HG03342 (cell line): ENCODE measurements around the gene GRPEL1.
"Not testable (repeated sequence)": the region's sequence is repeated elsewhere in the genome, so short reads cannot be mapped to it uniquely, and the experiment has no call there.

Source experiments
- ATAC-seq: cut with Tn5 transposase; IDR thresholded peaks from one replicate; pipeline ENCODE4 v1.9.1; 2021; ENCODE audit warnings: mild to moderate bottlenecking, moderate library complexity; ENCODE audit not compliant: unreplicated experiment

Gene GRPEL1

DNA sequence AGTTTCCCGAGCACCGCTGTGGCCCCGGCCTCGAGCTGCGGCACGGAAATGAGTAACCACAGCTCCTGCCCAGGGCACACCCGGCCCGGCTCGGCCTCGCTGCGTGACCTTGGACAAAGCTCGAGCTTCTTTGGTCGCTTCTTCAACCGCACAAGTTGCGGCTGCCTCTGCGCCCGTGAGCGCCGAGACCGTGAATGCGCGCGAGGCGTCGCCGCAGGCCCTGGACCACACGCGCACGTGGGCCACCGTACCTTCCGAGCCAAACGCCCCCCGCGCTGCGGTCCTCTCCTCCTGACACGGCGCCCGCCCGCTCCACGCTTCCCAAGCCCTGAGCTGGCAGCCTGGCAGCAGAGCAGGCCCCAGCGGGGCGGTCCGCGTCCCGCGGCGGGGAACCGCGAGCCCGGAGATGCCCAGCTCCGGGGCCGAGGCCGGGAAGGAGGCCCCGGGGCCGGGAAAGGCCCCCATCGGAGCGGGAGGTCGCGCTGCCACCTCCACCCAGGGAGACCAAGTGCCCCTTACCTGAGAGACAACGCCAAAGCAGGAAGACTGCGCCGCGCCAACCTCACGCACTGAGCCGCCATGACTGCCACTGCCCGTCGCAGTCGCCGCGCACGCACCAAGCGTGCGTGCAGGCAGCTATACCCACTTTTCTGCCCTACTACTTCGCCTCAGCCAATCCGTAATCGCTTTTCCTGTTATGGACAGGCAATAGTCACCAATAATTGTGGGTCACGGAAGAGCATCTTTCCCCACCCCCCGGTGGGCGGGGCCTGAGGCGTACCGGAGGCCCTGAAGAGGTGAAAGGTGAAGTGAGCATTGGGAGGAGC lies at the start of gene GRPEL1:
TSS of gene GRPEL1 (minus strand) at position 613 of the 827 bp plus-strand sequence. CDS start at position 581, 32 bp downstream.
- peak; percentile 87 for ATAC-seq

GRCh38 chr4:7116705-7117104 lies 48.8 kb upstream of the GRPEL1 start:
- no peak for ATAC-seq

DNA sequence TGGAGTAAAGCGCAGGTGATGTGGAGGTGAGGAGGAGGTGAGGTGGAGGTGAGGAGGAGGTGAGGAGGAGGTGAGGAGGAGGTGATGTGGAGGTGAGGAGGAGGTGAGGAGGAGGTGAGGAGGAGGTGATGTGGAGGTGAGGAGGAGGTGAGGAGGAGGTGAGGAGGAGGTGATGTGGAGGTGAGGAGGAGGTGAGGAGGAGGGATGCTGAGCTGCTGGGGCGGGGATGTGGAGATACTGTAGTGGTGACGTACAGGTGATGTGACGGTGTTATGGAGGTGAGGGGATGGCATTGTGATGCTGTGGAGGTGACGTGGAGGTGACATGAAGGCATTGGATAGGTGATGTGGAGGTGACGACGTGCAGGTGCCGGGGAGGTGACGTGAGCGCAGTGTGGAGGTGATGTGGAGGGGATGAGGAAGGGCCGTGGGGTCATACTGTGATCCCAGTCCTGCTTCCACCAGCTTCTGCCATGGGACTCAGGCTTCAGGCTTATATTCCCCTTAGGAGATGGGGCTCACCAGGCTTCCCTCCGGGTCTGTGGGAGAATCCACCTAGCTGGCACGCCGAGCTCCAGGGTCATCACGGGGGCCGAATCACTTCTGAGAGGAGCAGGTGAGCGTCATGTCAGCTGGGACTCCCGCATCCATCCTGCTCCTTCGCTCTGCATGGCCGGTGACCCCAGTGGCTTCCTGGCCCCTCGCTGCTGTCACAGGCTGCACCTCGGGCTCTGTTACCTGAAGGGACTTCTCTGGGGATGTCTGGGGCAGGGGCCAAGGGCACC lies 47.9 kb upstream of the GRPEL1 start:
- ATAC-seq = no peak

DNA sequence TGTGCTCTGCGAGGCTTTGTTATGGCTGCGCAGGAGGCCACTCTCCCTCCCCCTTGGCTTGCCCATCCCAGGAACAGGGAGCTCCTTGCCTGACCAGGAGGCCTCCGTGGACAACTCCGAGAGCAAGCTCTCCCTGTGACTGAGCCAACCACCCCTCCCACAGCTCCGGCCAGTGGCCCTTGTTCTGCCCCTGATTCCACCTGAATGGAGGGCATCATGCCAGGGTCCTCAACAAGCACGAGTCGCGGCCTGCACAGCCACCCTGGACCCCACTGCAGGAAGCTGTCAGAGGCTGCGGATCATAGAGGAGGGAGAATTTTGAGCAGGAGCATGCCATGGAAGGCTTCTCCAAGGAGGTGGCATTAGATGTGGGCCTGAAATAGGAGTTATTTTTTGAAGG lies 44.8 kb upstream of the GRPEL1 start:
- no peak for ATAC-seq

- ATAC-seq = no peak
These were observed 43.6 kb upstream of the GRPEL1 start for GRCh38 chr4:7111441-7111840.

DNA sequence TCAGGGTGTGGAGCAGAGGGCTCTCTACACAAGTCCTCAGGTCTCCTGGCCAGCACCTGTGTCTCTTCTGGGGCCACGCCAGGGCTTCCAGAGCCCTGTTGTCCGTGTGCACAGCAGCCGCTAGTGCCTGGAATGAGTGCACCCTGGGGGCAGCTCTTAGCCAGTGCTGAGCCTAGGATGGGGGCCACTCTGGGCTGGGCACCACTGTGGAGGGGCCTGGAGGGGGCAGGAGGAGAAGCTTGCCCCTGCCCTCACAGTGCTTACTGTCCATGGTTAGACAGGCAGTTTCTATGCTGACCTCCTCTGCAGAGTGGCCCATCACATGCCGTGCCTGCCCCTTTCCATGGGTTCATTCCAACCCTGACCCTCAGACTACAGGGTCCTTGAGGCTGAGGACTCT lies 42.7 kb upstream of the GRPEL1 start:
- ATAC-seq = no peak

GRCh38 chr4:7109169-7109568 lies 41.3 kb upstream of the GRPEL1 start:
- no peak for ATAC-seq

DNA sequence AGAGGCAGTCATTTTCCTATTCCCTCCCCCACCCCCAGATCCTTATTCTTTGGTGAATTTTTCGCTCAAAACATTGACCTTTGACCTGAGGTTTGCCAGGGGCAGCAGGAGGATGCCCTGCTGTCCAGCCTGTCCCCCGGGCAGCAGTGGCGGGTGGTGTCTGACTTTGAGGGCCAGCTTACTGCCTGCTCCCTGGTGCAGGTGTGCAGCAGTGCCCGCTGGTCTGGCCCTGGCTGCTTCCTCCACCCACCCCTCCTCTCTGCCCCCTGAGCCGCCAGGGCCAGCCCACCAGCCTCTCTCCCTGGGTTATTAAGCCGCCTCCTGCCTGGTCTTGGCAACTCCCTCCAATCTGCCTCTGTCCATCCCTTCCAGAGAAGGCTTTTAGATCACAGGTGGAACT lies 40.8 kb upstream of the GRPEL1 start:
- ATAC-seq = no peak

- no peak for ATAC-seq
These were observed 40.3 kb upstream of the GRPEL1 start for GRCh38 chr4:7108046-7108625.

GRCh38 chr4:7107166-7107905 lies 39.5 kb upstream of the GRPEL1 start:
- ATAC-seq = no peak

- no peak for ATAC-seq
These were observed 37.4 kb upstream of the GRPEL1 start for GRCh38 chr4:7105276-7105675.

DNA sequence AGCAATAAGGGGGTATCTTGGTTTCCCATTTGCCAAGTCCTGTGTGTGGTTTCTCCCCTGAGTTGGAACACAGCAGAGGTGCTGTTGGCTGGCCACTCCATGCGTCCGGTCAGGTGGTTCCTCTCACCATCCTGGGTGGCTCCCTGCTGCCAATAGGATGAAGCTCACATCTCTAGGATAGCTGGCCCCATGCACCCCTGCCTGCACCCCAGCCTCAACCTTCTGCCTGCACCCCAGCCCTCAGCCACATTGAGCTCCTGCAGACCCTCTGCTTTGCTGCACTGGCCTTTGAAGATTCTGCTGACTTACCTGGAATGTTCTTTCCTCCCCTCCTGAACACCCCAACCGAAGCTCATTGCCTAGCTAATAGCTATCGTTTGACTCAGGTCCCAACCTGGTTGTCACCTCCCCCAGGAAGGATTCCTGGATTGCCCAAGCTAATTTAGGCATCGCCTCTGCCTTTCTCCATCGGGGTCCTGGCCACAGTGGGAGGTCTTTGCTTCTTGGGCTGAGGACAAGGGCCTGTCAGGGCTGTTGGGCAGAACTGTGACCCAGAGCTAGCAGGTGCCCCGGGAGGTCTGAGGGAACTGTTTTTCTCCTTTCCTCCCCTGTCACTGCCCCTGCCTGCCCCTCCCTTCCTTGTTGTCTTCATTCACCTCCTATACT lies 36.6 kb upstream of the GRPEL1 start:
- ATAC-seq = no peak

DNA sequence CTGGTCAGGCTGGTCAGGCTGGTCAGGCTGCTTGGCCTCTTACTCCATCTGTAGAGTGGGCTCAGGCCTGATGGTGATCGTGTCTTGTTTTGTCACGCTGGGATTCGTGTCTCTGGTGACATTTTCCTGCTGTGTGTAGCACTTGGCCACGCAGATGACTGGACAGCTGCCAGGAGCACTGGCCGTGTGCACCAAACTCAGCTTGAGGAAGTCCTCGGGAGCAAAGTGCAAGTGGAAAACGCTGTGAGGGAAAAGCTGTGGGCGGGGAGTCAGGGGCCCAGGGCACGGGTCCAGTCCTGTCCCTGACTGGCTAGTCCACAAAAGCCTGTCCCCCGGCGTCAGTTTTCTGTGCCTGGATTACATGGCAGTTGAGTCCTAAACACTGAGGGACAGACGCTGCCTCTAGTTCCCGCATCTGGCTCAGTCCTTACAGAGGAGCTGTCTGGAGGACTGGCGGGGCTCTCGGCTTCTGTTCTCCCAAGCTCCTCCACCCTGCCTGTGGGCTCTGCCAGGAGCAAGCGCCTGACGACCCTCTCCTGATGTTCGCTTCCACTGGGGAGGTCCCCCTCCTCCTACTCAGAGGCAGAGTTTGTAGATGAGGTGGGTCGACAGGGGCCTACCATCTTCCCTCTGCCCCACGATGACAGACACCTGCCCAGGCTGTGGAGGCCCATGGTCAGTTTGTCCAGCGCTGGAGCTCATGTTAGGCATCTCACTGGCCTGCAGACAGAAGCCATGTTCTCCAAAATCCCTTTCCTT lies 35.9 kb upstream of the GRPEL1 start:
- no peak for ATAC-seq

GRCh38 chr4:7103031-7103606 lies 35.3 kb upstream of the GRPEL1 start:
- peak; percentile 86 for ATAC-seq

GRCh38 chr4:7102516-7102909 lies 34.6 kb upstream of the GRPEL1 start:
- not testable (repeated sequence) for ATAC-seq

DNA sequence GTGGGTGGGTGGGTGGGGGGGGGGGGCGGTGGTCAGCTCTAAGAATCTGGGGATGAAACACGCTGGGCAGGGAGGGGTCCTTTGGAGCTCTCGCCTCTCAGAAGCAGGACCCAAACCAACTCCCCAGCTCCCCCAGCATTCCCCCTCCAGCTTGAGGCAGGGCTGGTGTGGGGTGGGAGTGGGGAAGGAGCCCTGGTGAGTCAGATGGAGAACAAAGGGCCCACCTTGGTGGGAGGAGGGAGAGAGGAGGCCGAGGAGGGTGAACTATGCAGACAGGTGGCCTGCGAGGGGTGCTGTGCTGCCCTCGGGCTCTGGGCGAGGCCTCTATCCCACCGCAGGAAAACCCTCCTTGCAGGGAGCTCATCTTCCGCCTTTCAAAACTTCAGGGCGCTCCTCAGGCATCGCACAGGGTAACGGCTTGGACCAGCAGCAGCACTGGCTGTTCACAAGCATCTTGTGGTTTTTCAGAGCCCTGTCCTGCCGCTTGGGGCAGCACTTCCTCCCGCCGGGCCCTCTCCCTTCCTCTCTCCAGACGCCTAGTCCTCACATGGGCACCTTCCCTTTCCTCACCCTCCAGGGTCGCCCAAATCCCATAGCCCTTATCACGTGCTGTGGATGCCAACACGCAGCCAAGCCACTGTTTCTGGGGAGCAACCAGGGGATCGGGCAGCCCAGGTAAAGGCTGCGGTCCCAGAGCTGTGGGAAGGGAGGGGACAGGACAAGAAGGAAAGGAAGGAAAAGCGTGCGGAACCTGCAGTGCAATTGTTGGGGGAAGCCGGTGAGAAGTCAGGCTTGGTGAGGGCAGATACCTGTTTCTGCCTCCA lies 34.0 kb upstream of the GRPEL1 start:
- ATAC-seq = peak; percentile 66

DNA sequence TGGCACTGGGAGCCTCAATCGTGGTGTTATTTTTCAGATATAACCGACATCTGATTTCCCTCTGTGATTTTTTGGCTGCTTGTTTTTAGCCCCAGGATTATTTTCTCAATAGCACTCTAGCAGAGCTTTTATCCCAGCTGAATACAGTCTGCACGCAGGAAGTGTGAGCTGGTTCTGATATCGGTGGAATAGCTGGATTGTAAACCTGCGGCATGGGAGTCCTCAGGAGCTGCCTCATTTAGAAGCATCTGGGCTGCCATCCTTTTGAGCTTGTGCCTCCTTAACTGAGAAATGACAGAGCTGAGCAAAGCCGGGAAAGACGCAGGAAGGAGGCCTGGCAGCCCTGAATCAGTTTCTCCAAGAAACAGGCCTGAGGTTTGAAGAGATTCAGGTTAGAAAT lies 28.4 kb upstream of the GRPEL1 start:
- no peak for ATAC-seq

- ATAC-seq = no peak
These were observed 27.8 kb upstream of the GRPEL1 start for GRCh38 chr4:7095611-7096155.
